ENCODE results near the gene KRTAP5-3.

The KRTAP5-3 gene

GRCh38 chr11:1563149-1563638, 45.1 kb downstream of the KRTAP5-3 start:
- DNase-seq: no peak

- no peak for DNase-seq
These were observed 45.7 kb downstream of the KRTAP5-3 start for GRCh38 chr11:1562469-1563148.

GRCh38 chr11:1561955-1562354, 46.3 kb downstream of the KRTAP5-3 start:
- no peak for DNase-seq

- no peak for DNase-seq
These were observed 47.0 kb downstream of the KRTAP5-3 start for GRCh38 chr11:1561266-1561665.

- no peak for DNase-seq
These were observed 47.5 kb downstream of the KRTAP5-3 start for GRCh38 chr11:1560649-1561251.

- no peak for DNase-seq
These were observed 48.1 kb downstream of the KRTAP5-3 start for GRCh38 chr11:1560002-1560648.

- DNase-seq: no peak
These were observed 48.9 kb downstream of the KRTAP5-3 start for GRCh38 chr11:1559111-1559951.

GRCh38 chr11:1558775-1559110, 49.5 kb downstream of the KRTAP5-3 start:
- no peak for DNase-seq

- DNase-seq: no peak
These were observed 50.1 kb downstream of the KRTAP5-3 start for GRCh38 chr11:1557904-1558774.

Measured in GF-D8 (cell line).